Upper lobe of left lung (tissue), 6 donors: ENCODE measurements around the gene TMEM132A. TPM values are rescaled to one million over a fixed set of nuclear protein-coding genes. Genes with fewer than 3 reads are reported as not detected.

Experiments
- ATAC-seq, 2 donors: fragments of 200-7000 bp; cut with Tn5 transposase; one replicate each; pipeline ENCODE4 v1.9.1; 2022; ENCODE audit warnings: mild to moderate bottlenecking in 2 of 2, moderate library complexity in 2 of 2; ENCODE audit not compliant: low FRiP score in 2 of 2
- DNase-seq, 2 donors: peaks; one replicate each; pipeline ENCODE4 v3.0.0-alpha.2; 2019 to 2020
- H3K27ac ChIP-seq, 4 donors: fragments of 200-600 bp; sonication (generic); one replicate each; pipeline ENCODE4 v1.5.1; 2016 to 2019
- H3K27me3 ChIP-seq, 4 donors: fragments of 200-600 bp; sonication (generic); one replicate each; pipeline ENCODE4 v1.5.1; 2017 to 2019
- H3K36me3 ChIP-seq, 4 donors: fragments of 200-600 bp; sonication (generic); one replicate each; pipeline ENCODE4 v1.5.1; 2016 to 2019
- H3K4me1 ChIP-seq, 4 donors: fragments of 200-600 bp; sonication (generic); one replicate each; pipeline ENCODE4 v1.5.1; 2018 to 2019
- H3K4me3 ChIP-seq, 4 donors: fragments of 200-600 bp; sonication (generic); one replicate each; pipeline ENCODE4 v1.5.1; 2017 to 2019; ENCODE audit warnings: mild to moderate bottlenecking in 2 of 4, moderate library complexity in 1 of 4
- H3K9me3 ChIP-seq, 4 donors: fragments of 200-600 bp; sonication (generic); one replicate each; pipeline ENCODE4 v1.5.1; 2018 to 2019
- EP300 ChIP-seq, 4 donors: sonication (generic); formaldehyde crosslinking; IDR thresholded peaks; one replicate each; pipeline ENCODE4 v1.5.1; 2017; ENCODE audit warnings: antibody characterized with exemption in 4 of 4, control low read depth in 2 of 4
- POLR2A ChIP-seq, 4 donors: fragments of 450-650 bp; IDR thresholded peaks; one replicate each; pipeline ENCODE4 v1.5.1; 2016 to 2017; ENCODE audit warnings: antibody characterized with exemption in 4 of 4, mild to moderate bottlenecking in 2 of 4
- POLR2AphosphoS5 ChIP-seq, 2 donors: sonication (generic); formaldehyde crosslinking; IDR thresholded peaks; one replicate each; pipeline ENCODE4 v1.5.1; 2017; ENCODE audit warnings: antibody characterized with exemption in 2 of 2
- WGBS, 2 donors: methylation state at CpG; one replicate each; pipeline ENCODE4 v1.1.5; 2017 to 2018; 5-methylcytosine and 5-hydroxymethylcytosine counted together
- total RNA-seq, 6 donors: library from RNA; depleted of rRNA in 4 of 6; stranded (reverse); fragments of >200 nt in 4 of 6; gene quantifications; one replicate each; pipeline versions ENCODE4 v1.1.0 to v1.2.1, GENCODE V29; 2016 to 2021
- TF ChIP-seq, protein P1 (sequence below), 6 experiments: fragments of 450-650 bp in 4 of 6; fragments of 200-600 bp in 2 of 6; sonication (generic) in 2 of 6; IDR thresholded peaks; one replicate each; pipeline ENCODE4 v1.5.1; 2016 to 2019; ENCODE audit warnings: antibody characterized with exemption in 6 of 6
- donor health status: DM: no; HTN: no; CAD: no; lungs with moderate emphysema.
- donor health status: DM: no; HTN: yes; CAD: no; lungs with severe emphysema.

TMEM132A gene
- total RNA-seq, 6 donors from 2014 or later, result 3.6 to 18.2 (median 9.4) TPM

DNA sequence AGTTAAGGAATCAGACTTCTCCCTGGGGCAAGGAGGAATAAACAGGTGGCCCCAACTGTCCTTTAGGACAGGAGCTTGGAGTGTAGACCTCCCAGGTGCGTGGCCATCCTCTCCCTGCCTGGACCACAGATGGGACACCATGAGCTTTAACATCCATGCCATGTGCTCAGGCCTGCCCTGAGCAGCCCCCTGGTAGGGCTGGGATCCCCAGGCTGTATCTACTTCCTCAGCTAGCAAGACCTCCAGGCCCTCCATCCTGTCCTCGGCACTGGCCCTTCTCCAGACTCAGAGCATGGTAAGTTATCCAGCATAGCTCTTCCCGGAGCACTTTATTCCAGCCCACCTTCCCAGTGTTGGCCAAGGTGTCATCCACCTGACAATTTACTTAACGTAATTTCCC, 53.0 kb downstream of the TMEM132A start:
- H3K4me1 ChIP-seq, result no peaks in the 10 kb centered on the region
- 86 to 89% methylated on average over 4 of the region's 4 CpGs for WGBS, 2 donors
- no peaks in the 10 kb centered on the region for H3K9me3 ChIP-seq
- H3K27ac ChIP-seq, result no peak overlapping the region
- no peak overlapping the region for H3K4me3 ChIP-seq
- no peak for TF ChIP-seq POLR2AphosphoS5 (IDR thresholded peaks at IDR 0.05)
- TF ChIP-seq, protein P1, sequence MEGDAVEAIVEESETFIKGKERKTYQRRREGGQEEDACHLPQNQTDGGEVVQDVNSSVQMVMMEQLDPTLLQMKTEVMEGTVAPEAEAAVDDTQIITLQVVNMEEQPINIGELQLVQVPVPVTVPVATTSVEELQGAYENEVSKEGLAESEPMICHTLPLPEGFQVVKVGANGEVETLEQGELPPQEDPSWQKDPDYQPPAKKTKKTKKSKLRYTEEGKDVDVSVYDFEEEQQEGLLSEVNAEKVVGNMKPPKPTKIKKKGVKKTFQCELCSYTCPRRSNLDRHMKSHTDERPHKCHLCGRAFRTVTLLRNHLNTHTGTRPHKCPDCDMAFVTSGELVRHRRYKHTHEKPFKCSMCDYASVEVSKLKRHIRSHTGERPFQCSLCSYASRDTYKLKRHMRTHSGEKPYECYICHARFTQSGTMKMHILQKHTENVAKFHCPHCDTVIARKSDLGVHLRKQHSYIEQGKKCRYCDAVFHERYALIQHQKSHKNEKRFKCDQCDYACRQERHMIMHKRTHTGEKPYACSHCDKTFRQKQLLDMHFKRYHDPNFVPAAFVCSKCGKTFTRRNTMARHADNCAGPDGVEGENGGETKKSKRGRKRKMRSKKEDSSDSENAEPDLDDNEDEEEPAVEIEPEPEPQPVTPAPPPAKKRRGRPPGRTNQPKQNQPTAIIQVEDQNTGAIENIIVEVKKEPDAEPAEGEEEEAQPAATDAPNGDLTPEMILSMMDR (IDR thresholded peaks at IDR 0.05), result no peak
- TF ChIP-seq POLR2A (IDR thresholded peaks at IDR 0.05), result no peak
- TF ChIP-seq EP300 (IDR thresholded peaks at IDR 0.05), result no peak
- no peaks in the 10 kb centered on the region for H3K36me3 ChIP-seq
- ATAC-seq, result no peak
- no peaks in the 10 kb centered on the region for H3K27me3 ChIP-seq
- DNase-seq, result no peak

DNA sequence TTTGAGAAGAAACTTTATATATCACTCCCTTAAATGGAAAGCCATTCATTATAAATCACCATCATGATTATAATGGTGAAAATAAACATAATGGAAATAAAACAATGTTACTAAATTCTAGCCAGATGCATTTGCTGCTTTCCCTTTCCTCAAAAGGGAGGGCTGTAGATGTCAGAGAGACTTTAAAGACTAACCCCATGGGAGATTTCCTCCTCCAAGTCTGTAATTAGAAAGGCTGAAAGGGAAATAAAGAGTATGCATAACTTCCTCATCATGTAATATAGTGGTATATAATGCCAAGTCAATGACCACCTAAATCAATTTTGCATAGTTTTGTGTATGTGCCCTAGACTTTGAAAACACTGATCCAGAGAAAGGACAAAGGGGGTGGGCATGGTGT, 53.6 kb downstream of the TMEM132A start:
- ATAC-seq, result no peak
- Histone ChIP-seq H3K9me3 (no peaks in the 10 kb centered on the region), H3K36me3 (no peaks in the 10 kb centered on the region), H3K27ac (no peak overlapping the region), H3K27me3 (no peaks in the 10 kb centered on the region), H3K4me3 (no peak overlapping the region), H3K4me1 (no peaks in the 10 kb centered on the region)
- no peak for DNase-seq
- TF ChIP-seq EP300 (IDR thresholded peaks at IDR 0.05), result no peak
- no peak for TF ChIP-seq POLR2A (IDR thresholded peaks at IDR 0.05)
- TF ChIP-seq, protein P1 (IDR thresholded peaks at IDR 0.05), result no peak
- TF ChIP-seq POLR2AphosphoS5 (IDR thresholded peaks at IDR 0.05), result no peak

DNA sequence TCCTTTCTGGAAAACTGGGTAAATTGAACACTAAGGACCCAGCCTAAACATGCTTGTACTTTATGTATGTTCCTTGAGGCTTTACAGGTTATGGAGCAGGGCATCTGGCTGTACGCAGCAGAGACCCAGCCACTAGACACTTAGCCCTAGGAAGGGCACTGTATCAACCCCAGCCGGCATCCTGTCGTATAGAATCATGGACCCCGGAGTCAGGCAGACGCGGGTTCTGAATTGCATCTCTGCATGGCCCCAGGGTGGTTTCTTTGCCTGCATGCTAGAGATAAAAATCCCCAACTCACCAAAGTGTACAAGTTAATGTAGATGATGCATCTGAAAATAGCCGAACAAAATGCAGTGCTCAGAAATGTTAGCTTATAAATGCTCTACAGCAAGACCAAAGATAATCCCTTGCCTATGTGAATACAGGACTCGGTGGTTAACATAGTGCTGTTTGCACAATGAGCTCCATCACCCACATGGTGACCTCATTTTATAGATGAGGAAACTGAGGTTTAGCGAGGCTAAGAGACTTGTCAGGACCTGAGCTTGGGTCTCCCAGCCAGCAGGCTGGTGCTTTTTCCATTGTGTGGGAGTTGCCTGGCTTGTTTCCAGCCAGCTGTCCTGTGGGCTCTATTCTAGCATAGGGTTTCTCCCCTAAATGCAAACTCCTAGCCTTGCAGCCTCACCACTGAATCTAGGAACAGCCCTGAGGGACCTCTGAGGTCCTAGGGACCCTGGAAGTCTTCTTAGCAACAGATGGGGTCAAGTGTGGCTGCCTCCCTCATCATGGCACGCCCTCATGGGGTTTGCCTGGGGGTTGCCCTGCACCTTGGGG, 54.5 kb downstream of the TMEM132A start:
- no peak overlapping the region for H3K27ac ChIP-seq
- no peaks in the 10 kb centered on the region for H3K27me3 ChIP-seq
- no peaks in the 10 kb centered on the region for H3K4me1 ChIP-seq
- DNase-seq (no peak), ATAC-seq (peak in 1 of 2 donors; percentile 21)
- WGBS, 2 donors, result 82 to 84% methylated on average over 10 of the region's 10 CpGs
- no peaks in the 10 kb centered on the region for H3K9me3 ChIP-seq
- TF ChIP-seq, protein P1 (IDR thresholded peaks at IDR 0.05), result no peak
- TF ChIP-seq POLR2AphosphoS5 (IDR thresholded peaks at IDR 0.05), result no peak
- TF ChIP-seq EP300 (IDR thresholded peaks at IDR 0.05), result no peak
- TF ChIP-seq POLR2A (IDR thresholded peaks at IDR 0.05), result no peak
- no peaks in the 10 kb centered on the region for H3K36me3 ChIP-seq
- no peak overlapping the region for H3K4me3 ChIP-seq

DNA sequence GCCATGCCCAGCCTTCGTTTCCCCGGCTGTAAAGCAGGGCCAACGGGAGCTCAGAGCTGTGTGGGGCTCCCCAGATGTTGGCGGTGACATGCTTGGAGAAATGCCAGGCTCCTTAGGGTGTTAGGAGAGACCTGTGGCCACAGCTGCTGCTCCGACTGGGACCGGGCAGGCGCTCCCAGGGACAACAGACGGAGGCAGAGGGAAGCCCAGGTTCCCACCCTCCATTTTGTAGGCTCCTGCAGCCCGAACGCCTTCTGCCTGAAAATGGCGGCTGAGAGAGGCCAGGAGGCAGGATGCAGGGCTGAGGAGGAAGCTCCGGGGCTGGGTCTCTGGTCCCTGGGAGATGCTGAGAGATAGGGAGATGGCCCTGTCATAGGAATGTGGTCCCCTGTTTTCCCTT, 57.3 kb downstream of the TMEM132A start:
- no peak overlapping the region for H3K27ac ChIP-seq
- ATAC-seq, result no peak
- no peaks in the 10 kb centered on the region for H3K4me1 ChIP-seq
- peak in 1 of 2 donors; percentile 48 for DNase-seq
- H3K4me3 ChIP-seq, result no peak overlapping the region
- H3K27me3 ChIP-seq, result no peaks in the 10 kb centered on the region
- H3K9me3 ChIP-seq, result no peaks in the 10 kb centered on the region
- no peaks in the 10 kb centered on the region for H3K36me3 ChIP-seq
- no peak for TF ChIP-seq EP300 (IDR thresholded peaks at IDR 0.05)
- WGBS, 2 donors, result 98% methylated on average over 9 to 11 of the region's 12 CpGs

DNA sequence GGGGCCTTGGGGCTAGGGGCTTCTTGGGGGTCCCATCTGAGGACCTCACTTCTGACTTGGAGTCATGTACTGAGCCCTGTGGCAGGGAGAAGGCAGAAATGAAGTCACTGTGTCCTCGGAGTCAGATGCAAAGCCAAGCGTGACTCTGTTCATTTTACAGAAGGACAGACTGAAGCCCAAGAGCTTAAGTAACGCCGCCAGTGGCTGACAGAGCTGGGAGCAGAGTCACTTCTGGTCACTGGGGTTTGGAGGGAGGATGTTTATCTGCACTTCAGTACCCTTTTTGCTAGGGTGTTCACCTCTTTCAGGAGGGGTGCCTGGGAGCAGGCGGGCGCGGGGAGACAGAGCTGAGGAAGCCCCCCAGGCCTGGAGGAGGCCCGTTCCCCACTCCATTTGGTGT, 57.9 kb downstream of the TMEM132A start:
- Histone ChIP-seq H3K27ac (no peak overlapping the region), H3K27me3 (no peaks in the 10 kb centered on the region), H3K9me3 (no peaks in the 10 kb centered on the region), H3K4me1 (no peaks in the 10 kb centered on the region), H3K4me3 (no peak overlapping the region), H3K36me3 (no peaks in the 10 kb centered on the region)
- WGBS, 2 donors, result 93 to 95% methylated on average over 8 of the region's 8 CpGs
- ATAC-seq (no peak), DNase-seq (no peak)
- TF ChIP-seq, protein P1 (IDR thresholded peaks at IDR 0.05), result no peak
- TF ChIP-seq POLR2A (IDR thresholded peaks at IDR 0.05) (no peak), EP300 (IDR thresholded peaks at IDR 0.05) (no peak), POLR2AphosphoS5 (IDR thresholded peaks at IDR 0.05) (no peak)
